H54 (cell line): Measurements from ENCODE around the gene MSMO1.
A peak's percentile ranks its signal among the peaks of the same experiment; 100 is the strongest.

Experiments
- DNase-seq: peaks from one replicate; pipeline ENCODE4 v3.0.0; 2011; ENCODE audit warnings: low spot score, mixed read lengths; ENCODE audit not compliant: insufficient read length
- FAIRE-seq: peaks from 3 replicates; lab custom pipeline; 2011; peaks lifted over from hg19 to GRCh38; lab: Jason Lieb, UNC
- POLR2A ChIP-seq: IDR thresholded peaks from 2 replicates; pipeline ENCODE4 v1.6.1; 2011; ENCODE audit warnings: low read depth, mild to moderate bottlenecking, low read length

The MSMO1 gene

DNA sequence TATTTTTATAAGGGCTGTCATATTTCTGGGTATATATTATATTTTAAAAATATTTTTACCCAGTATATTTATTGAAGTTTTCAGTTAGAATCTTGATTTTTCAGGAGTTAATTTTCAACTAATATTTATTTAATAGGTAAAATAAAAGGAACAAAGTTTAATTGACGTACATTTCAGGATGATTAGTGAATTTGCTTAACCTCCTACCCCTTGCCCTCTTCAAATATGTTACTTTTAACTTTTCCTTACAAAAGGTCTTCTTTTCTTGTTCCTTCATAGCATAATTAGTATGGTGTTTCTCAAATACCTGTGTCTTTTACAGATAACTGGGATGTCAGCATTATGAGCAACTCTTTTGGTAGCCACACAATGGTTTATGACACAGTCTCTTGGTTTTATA, 24.8 kb upstream of the MSMO1 start:
- no peak for FAIRE-seq

DNA sequence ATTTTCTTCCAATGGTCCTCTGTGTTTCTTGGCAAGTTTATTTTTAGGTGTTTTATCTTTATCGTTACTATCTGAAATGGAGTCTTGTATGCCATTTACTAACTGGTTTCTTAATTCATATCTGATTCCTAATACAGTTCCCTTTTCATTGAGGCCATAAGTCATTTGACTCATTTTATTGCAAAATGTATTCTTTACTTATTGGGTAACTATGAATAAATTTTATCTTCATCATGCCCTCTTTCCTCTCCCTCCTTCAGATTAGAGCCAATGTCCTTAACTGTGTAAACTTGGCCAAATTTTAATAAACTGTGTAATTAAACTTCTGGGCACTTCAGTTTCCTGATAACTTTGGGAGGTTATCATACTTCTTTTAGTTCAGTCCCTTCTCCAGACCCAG, 19.3 kb upstream of the MSMO1 start:
- no peak for TF ChIP-seq POLR2A
- DNase-seq = no peak
- no peak for FAIRE-seq

More for the DNA sequence above, 24.8 kb upstream of the MSMO1 start:
- no peak for TF ChIP-seq POLR2A
- no peak for DNase-seq

DNA sequence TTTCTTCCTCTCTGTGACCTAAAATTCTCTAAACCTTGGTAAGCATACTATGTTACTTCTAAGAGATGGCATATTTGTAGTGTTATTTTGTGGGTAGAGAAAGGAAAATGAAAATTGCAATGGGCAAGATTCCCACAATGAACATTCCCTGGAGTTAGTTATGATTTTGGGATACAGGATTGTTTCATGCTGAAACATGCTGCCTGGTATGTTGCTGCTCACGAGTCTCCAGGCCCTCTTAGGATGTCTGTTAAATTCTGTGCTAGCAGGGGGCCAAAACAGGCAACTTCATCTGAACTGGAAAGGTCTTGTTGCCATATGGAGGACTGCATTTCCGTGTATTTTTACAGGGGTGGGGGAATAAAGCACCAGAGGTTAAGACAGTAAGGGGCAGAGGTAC, 18.9 kb upstream of the MSMO1 start:
- TF ChIP-seq POLR2A = no peak
- no peak for DNase-seq
- no peak for FAIRE-seq

DNA sequence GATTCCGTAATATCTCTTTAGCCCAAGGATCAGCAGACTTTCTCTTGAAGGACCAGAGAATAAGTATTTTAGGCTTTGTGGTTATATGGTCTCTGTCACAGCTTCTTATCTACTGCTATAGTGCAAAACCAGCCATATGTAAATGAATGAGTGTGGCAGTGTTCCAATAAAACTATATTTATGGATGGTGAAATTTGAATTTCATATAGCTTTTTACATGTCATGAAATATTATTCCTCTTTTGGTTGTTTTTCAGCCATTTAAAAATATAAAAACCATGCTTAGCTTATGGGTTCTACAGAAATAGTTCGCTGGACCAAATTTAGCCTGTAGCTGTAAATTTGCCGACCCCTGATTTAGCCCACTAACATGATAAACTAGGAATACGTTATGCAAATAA, 18.0 kb upstream of the MSMO1 start:
- TF ChIP-seq POLR2A = no peak
- DNase-seq (no peak), FAIRE-seq (no peak)

DNA sequence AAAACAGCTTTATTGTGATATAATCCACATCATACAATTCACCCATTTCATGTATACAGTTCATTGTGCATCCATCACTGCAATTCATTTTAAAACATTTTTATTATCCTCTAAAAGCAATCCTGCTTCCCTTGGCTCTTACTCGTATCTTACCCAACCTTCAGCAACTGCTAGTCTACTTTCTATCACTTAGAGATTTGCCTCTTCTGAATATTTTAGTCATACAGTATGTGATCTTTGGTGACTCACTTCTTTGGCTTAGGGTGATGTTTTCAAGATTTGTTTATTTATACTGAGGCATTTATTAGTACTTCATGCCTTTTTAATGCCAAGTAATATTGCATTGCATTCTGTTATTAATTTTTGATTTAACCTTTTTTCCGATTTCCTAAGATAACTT, 15.0 kb upstream of the MSMO1 start:
- TF ChIP-seq POLR2A = no peak
- FAIRE-seq = no peak
- no peak for DNase-seq

DNA sequence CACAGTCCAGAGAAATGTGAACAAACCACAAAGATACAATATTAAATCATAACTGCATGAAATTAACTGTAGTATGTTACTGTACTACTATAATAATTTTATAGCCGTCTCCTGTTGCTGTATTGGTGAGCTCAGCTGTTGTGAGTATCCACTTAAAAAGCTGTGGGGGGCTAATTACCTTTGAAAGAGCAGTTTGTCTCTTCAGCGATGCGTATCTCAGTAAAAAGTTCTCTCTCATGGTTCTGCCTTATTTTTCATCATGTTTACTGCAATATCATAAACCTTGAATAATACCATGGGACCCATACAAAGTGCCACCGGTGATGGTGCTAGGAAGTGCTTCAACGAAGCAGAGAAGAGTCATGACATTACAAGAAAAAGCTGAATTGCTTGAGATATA, 8.4 kb upstream of the MSMO1 start:
- FAIRE-seq (no peak), DNase-seq (no peak)
- TF ChIP-seq POLR2A = no peak

DNA sequence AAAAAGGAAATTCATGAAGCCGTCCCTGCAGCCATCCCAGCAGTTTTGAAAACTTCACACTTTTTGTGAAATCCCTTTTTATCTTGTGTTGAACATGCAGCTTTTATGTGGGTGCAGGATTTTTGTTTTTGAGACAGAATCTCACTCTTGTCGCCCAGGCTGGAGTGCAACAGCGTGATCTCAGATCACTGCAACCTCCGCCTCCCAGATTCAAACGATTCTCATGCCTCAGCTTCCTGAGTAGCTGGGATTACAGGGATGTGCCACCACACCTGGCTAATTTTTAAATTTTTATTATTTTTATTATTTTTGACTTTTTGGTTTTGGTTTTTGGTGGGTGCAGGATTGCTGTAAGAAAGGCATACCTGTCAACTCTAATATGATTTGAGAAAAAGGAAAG, 8.0 kb upstream of the MSMO1 start:
- DNase-seq (no peak), FAIRE-seq (no peak)
- no peak for TF ChIP-seq POLR2A

DNA sequence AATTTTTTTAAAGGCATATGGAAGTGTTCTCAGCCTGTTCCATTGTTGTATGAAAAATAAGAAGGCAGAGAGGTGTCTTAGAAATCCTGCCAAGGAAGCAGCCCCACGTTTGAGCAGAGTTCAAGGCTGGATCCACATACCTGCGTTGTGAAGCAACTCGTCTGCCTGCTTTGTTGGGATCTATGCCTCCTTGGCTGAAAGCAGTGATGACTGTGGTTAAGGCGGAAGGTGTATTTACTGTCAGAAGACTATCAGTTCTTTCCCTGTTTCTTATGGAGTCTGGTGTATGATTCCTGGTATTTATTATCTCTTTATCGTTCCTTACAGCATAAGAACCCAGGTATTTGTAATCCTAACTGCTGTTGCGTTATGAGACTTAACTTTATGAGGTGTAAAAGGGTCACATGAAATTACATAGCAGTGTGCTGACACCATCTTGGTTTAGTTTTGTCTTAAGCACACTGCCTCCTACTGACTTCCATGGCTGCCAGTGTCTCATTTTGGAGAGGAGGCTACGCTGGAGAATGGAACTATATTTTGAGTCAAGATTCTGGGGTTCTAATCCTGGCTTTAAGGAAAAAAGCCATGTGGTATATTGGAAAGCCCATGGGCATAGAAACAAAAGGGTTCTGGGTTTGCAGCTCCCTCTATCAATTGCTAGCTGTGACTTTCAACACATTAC, 3.1 kb upstream of the MSMO1 start:
- DNase-seq (no peak), FAIRE-seq (no peak)
- TF ChIP-seq POLR2A = no peak

DNA sequence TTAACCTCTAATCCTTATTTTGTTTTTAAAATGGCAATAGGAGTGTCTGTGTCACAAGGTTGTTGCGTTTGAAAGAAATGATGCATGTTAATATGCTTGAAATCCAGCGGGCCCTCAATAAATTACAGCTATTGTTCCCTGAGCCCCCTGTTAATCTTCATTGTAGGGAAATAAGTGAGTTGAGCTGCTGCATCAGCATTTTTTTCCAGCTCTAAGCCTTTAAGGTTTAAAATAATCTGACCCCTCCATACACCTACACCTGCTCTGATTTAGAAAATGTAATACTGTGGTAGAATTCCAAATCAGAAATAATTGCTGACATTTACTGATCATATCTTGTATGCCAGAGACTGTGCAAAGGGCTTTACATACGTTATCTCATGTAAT, 2.6 kb upstream of the MSMO1 start:
- DNase-seq = no peak
- FAIRE-seq = no peak
- TF ChIP-seq POLR2A = no peak

DNA sequence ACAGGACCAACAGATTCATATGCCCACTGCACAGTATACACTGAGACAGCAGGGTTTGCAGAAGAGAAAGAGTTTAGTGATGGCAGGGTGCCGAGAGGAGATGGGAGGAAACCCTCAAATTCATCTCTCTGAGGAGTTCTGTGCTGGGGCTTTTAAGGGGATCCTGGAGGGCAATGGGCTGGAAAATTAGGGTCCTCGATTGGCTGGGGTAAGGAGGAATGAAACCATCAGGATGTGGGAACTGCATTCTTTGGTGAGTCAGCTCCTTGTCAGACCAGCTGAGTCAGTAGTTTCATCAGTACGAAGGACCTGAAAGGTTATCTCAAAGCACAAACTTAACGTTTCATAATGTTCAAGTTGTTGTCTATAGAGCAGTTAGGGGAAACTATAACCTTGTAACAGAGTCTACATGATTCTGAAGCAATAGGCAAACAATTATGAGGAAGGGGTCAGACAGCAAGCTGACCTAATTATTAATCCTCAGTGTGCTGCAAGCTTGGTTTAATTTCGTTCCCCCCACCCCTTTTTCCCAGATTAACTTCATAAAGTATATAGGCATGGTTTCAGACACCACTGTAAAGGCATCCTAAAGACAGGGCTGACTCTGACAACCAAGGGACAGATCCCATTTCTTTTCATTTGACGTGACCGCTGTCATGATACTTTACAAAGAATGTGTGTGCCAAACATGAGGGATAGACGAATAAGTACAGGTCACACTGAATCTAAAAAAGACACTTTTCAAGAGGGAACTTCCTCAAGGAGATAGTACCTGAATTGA, 1.5 kb upstream of the MSMO1 start:
- no peak for DNase-seq
- FAIRE-seq = peak; percentile 75
- TF ChIP-seq POLR2A = no peak

DNA sequence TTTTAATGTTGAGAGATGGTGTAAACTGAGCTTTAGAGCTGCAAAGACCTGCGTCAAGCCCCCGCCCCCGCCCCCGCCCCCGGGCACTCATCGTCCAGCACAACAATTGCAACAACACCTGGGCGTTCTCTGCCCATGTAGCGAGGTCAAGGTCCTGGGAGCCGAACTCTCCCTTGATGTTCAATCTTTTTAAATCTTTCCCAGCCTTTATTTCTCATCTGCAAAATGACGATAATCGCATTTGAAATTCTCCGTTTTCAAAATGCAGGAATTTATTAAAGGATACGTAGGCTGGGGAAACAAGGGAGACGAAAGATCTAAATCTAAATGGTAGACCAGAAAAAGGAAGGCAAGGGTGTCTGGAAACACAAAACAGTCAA, 648 bp upstream of the MSMO1 start:
- FAIRE-seq (no peak), DNase-seq (no peak)
- no peak for TF ChIP-seq POLR2A

DNA sequence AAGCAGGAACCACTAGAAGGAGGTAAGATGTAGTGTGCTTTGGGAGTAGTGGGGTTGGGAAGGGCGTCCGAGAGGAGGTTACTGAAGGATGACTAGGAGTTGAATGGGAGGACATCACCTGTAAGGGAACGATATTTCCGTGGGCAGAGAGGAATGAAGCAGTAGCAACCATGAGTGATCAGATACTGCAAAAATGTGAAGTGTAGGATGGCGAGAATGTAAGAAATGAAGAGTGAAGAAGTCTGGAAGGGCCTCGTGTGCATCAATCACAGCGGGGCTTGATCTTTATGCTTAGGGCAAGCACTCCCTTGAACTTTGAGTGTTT, 594 bp downstream of the MSMO1 start:
- DNase-seq = no peak
- no peak for TF ChIP-seq POLR2A
- no peak for FAIRE-seq

DNA sequence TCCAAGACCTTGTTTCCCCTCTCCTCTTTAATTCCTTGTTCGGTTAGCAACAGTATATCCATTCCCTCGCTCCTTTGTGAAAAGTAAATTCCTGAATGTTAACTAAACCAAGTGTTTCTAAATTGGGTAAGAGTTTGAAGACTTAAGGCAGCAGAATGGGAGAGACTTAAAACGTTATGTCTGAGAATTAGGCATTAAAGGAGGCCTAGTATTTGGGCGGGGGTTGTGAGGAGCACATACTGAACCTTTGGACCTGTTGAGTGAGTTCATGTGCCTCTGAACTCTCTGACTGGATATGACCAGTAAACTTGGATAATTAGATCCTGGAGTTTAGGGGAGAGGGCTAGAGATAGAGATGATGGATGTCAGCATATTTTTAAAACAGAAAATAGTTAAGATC, 1.2 kb downstream of the MSMO1 start:
- FAIRE-seq (no peak), DNase-seq (no peak)
- no peak for TF ChIP-seq POLR2A

DNA sequence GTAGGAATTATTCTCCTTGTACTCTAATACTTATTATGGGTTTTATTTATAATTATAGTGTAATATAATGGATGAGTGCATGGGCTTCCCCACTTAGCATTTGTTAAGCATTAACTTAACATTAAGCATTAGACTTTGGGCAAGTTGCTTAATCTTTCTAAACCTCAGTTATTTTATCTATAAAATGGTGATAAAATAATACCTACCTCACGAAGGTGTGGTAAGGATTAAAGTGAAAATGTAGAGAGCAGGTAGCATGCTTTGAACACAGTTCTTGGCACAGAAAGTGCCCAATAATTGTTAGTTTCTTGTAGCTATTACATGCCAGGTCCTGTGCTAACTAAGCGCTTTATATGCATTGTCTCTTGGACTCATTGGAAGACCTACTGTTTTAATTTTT, 2.6 kb downstream of the MSMO1 start:
- no peak for FAIRE-seq
- TF ChIP-seq POLR2A = no peak

DNA sequence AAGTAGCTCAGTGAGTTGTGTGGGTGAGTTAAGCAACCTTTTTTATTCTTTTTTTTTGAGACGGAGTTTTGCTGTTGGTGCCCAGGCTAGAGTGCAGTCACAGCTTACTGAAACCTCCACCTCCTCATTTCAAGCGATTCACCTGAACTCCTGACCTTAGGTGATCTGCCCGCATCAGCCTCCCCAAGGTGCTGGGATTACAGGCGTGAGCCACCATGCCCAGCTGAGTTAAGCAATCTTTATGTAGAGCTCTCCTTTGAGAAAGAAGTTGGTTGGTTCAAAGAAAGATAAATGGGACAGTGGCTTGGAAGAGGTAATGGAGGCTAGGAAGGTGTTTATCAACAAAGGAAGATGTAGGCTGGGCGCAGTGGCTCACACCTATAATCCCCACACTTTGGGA, 3.2 kb downstream of the MSMO1 start:
- no peak for TF ChIP-seq POLR2A
- no peak for DNase-seq
- FAIRE-seq = no peak

More for the DNA sequence above, 2.6 kb downstream of the MSMO1 start:
- DNase-seq = no peak
